GM18909 (cell line): ENCODE measurements around the gene CHD2.

Source experiments
- ATAC-seq: cut with Tn5 transposase; IDR thresholded peaks from one replicate; pipeline ENCODE4 v1.9.1; 2021; ENCODE audit warnings: mild to moderate bottlenecking; ENCODE audit not compliant: unreplicated experiment, poor library complexity

CHD2 gene

DNA sequence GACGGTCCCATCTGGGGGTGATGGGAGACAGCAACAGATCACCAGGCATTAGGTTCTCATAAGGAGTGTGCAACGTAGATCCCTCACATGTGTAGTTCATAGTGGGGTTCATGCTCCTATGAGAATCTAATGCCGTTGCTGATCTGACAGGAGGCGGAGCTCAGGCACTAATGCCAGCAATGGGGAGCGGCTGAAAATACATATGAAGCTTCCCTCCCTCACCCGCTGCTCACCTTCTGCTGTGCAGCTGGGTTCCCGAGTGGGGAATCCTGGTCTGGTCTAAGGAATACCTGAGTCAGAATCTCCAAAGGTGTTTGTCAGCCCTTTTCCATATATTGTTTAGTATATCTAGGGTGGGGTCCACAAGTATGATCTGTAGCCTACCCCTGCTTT lies 52.3 kb downstream of the CHD2 start:
- no peak for ATAC-seq

DNA sequence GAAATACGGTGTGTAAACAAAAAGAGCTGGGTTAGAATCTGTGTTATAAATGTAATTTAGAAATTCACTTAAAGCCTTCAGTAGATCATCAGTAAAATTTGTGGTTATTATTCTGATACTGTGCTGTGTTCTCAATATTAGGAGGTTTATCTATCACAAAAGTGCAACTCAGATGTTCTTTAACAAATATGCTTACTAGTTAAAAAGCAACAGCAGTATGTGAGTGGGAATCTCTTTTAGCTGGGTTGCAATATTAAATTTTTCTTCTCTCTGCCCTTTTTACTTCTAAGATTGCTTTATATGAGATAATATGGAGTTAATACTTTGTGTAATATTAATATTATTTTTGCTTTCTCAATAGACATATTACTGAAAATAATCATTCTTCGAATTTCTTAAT lies 53.4 kb downstream of the CHD2 start:
- no peak for ATAC-seq

DNA sequence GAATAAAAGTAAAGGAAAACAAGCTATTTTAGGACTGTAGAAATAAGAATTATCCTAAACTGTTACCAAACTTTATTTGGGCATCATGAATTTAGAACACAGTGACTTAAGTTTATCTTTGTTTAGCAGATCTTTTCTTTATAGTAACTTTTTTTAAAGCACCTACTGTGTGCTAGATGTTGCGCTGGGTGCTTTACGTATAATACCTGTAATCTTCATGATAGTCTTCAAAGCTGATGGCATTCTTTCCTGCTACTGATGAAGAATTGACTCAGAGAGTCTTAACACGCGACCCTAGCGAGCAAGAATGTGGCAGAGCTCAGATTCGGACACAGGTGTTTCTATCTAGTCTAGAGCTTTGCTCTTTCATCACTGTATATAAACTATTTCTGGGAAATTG lies 53.9 kb downstream of the CHD2 start:
- no peak for ATAC-seq

DNA sequence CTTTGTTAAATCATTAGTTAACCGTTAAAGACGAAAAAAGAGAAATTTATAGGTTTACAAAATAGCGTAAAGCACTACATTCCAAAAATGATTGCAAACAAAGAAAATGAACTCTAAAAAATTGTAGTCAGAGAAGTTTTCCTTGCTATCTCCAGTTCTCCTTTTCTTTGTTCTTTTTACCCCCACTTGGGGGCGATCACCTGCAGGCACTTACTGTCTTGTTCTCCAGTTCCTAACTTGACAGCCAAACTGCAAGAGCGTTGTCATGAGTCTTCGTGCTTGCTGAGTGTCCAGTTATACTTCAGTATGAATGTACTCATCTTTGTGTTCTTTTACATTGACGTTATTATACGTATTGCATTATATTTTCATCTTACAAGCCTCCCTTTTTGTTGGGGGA lies 54.5 kb downstream of the CHD2 start:
- no peak for ATAC-seq

DNA sequence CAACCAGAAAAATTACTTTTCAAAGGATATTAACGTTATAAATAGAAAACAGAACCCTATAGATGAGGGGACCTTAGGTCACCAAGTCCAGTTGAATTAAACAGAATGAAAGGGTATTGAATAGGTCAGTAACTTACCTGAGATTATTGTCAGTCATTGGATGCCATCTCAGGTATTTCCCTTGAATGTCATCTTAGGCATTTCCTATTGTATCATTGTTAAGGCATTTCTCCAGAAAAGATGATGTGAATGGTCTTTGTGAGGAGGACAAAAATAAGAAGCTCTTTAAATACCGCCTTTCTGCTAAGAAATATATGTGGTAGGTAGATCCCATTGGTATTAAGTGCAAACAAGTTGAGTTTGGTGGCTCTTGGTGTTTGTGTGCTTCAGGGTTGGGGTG lies 55.6 kb downstream of the CHD2 start:
- no peak for ATAC-seq

DNA sequence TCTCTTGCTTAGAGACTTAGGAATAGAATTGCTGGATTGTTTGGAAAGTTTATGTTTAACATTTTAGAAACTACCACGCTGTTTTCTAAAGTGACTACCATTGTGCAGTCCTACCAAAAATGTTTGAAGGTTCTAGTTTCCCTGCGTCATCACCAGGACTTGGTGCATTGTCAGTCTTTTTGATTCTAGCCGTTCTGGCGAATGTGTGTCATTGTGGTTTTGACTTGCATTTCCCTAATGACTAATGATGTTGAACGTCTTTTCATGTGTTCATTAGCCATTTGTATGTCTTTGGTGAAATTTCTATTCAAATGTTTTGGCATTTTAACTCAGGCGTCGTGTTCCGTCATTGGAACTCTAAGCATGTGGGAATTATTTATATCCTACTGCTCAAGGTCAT lies 58.0 kb downstream of the CHD2 start:
- no peak for ATAC-seq

DNA sequence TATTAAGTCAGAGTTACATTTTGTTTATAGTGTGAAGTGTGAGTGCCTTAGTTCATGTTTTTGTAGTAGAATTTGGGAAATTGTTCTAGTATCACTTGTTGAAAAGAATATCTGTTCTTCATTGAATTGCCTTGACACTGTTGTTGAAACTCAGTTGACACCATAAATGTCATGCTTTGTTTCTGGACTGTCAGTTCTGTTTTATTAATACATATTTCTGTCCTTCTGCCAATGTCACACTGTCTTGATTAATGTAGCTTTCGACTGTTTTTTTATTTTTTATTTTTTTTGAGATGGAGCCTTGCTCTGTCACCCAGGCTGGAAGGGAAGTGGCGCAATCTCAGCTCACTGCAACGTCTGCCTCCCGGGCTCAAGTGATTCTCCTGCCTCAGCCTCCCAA lies 59.1 kb downstream of the CHD2 start:
- ATAC-seq = no peak

DNA sequence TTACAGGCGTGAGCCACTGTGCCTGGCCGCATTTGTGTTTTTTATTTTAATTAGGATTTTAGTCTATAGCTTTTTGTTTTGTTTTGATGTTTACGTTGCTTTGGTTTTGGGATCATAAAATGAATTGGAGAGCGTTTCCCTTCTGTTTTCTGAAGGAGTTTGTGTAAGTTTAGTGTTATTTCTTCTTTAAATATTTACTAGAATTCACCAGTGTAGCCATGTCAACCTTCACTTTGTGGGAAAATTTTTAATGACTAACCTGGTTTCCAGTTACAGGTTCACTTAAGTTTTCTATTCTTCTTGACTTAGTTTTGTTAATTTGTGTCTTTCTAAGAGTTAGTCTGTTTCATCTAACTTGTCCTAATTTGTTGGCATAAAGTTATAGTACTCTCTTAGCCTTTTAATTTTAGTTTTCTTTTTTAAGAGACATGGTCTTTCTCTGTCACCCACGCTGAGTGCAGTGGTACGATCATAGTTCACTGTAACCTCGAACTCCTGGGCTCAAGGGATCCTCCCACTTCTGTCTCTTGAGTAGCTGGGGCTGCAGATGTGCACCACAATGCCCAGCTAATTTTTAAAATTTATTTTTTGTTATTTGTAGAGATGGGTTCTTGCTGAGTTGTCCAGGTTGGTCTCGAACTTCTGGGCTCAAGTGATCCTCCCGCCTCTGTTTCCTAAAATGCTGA lies 61.0 kb downstream of the CHD2 start:
- no peak for ATAC-seq

DNA sequence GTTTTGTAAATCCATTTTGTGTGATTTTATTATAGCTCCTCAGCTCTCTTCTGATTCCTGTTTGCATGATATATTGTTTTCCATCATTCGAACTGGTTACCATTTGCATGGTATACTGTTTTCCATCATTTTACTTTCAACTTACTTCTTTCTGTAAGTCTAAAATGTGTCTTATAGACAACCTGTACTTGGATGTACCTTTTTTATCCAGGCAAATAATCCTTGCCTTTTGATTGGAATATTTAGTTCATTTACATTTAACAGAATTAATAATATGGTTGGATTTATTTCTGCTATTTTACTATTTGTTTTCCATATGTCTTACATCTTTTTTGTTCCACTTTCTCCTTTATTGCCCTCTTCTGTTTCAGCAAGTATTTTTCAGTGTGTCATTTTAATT lies 62.8 kb downstream of the CHD2 start:
- ATAC-seq = no peak

DNA sequence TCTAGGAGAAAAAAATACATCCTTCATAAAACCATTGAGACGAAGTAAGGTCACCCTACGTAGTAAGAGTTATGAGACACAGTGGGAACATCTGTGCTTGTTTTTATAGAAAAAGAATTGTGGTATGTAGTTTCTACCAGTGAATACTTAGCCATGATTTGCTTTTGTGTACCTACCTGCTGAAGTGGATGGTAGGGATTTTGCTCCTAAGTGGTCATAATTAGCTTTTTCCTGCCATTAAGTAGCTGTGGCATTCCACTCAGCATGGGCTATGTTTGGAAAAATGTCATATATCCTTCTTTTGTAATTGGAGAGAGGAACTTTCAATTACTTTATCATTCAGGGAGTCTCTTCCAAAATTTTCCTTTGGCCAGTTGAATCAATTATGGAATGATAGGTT lies 63.7 kb downstream of the CHD2 start:
- ATAC-seq = no peak

DNA sequence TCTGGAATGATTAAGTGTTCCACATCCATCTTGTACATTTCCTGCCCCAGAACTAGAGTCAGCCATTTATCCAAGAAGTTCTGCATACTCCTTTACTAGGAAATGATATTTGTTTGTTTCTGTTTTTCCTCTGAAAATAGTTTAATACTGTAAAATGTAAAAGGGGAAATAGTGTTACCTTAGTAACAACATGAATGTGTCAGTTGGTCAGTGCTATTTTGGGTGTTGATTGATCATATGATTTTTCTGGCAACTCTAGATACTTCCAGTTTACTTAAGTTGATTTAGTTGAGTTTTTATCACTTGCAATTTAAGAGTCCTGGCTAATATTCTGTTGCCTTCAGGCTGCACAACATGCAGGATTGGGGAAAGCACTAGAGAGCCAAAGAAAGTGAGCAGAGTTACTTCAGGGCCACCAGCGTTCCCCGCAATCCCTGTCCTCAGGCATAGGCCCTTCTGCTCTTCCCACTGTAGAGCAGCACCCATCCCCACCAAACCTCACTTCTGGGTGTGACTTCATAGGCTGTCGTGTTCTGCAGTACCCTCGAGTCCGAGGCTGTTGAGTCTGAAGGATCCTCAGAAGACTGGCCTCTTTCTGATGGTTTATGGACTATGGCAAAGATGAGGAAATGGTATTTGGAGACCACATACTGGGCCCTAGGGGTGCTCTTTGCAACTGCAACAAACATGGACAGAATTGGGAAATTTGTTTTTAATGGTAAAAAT lies 69.0 kb downstream of the CHD2 start:
- ATAC-seq = no peak

DNA sequence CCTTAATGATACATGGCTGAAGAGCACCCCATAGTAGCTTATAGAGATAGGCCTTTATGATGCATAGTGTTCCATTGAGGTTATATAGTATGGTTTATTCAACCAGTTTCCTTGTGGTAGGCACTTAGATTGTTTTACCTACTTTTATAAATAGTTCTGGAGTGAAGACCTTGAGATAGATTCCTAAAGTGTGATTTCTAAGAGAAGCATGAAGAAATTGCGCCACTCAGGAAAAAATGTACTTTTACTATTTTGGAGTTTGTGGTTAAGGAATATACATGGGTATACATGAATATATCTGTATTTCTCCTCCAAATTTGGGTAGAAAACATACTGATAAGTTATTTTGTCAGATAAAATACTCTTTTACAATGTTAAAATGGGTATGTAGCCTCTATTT lies 70.5 kb downstream of the CHD2 start:
- ATAC-seq = no peak

DNA sequence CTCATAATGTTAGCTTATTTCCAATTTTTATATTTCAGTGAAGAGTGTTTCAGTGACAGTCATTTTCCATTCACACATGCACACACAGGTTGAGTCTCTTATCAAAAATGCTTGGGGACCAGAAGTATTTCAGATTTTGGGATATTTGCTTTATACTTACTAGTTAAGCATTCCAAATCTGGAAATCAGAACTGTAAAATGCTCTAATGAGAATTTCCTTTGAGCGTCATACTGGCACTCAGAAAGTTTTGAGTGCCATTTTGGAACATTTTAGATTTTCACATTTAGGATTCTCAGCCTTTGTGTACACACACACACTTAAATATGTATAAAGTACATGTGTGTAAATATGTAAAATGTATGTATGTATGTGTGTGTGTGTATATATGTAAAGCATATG lies 71.0 kb downstream of the CHD2 start:
- ATAC-seq = no peak

DNA sequence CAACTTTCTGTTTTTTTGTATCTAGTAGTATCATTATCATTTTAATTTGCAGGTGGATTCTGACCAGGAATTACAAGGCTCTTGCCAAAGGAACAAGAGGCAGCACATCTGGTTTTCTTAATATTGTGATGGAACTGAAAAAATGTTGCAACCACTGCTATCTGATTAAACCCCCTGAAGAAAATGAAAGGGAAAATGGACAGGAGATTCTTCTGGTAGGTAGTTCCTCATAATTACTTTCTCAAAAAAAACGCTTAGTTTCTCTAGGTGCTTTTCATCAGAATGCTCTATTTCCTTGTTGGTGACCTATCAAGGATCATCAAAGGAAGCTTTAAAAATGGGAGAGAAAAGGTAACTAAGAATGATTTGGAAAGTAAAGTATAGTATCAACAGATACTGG lies 71.6 kb downstream of the CHD2 start:
- ATAC-seq = no peak

DNA sequence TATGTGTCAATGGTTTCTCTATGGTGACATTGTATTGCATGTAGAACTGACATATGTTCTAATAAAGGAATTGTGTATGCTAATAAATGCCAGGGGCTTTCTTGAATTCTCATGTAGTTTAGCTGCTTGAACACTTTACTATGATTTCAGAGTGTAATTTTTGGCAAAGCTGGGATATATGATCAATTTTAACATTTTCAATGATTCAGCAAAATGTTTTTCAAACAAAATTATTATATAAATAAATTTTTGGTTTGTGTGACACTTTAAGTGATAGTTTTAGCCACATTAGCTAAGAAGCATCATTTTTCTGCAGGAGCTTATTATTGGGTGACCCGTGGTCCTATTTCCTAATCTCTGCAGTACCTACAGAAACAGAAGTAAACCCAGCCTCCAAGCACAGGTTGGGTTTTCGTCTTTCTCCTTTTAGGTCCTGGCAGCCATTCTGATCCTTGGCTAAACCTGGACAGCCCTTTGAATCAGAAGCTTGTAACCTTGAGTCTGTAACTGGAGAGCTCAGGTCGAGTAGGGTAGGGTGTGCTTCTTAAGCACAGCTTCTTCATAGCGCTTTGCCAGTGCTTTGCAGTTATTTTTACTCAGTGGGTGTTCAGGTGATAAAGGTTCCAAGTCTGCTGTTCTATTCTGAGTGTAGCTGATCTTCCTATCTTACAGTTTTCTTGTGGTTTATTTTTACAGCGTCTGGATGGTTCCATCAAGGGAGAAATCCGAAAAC lies 74.2 kb downstream of the CHD2 start:
- ATAC-seq = no peak

DNA sequence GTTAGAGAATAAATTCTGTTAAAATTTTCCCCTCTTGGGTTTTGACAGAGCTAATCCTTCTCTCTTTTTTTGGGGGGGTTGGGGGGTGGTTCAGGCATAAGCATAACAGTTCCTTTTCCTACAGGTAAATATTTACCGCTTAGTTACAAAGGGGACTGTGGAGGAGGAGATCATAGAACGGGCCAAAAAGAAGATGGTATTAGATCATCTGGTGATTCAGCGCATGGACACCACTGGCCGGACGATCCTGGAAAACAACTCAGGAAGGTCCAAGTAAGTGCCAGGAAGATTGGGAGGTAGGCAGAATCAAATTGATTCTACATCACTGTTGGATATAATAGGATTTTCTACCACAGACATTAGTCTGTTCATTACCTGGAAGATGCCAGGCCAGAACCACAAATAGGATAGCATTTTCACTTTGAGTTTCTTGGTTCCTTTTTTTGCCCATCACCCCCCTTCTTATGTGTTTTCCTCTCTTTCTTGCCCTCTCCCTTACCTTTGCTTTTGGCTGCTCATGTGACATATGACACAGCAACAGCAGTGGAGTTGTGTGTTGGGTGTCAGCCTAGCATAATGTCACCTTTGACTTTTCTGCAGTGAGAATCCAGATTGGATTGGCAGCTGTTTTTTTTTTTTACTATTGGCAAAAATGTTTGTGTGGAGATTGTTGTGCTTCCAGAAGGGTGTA lies 79.0 kb downstream of the CHD2 start:
- ATAC-seq = peak; percentile 63

DNA sequence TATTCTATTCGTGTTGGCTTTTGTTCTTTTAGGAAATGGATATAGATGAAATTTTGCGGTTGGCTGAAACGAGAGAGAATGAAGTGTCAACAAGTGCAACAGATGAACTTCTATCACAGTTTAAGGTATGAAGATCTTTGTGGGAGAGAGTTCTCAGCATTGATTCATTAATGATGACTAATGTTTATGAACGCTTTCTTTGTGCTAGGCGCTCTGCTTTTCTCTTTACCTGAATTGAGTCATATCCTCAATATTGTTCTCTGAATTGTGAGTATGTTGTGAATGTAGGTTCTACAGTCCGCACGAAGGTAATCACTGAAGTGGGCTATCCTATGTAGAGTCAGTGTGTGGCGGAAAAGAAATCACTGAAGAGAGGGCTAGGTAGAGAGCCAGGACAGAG lies 81.2 kb downstream of the CHD2 start:
- no peak for ATAC-seq

DNA sequence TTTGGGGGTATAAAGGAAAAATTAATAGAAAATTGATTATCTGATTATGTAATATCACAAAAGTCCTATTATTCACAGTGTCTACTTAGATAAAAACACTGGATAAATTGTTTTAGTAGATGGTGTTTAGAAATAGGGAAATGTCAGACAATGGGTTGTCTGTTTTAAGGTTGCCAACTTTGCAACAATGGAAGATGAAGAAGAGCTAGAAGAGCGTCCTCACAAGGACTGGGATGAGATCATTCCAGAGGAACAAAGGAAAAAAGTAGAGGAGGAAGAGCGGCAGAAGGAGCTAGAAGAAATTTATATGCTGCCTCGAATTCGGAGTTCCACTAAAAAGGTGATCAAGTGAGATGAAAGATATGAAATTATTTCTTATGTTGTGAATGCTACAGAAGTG lies 84.0 kb downstream of the CHD2 start:
- no peak for ATAC-seq

DNA sequence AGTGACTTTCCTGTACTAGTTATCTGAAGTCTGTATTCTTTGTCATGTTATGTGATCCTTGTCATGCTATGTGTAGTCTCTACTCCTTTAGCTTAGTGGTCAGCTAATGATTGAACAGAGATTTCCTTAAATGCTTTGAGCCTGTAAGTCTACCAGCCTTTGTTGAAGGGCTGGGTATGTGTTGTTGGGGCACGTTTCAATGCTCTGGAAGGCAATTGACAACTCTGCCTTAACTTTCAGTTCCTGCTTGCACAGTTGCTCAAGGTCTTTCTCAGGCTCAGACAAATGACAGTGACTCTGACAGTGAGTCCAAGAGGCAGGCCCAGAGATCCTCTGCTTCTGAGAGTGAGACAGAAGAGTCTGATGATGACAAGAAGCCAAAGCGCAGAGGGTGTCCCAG lies 89.3 kb downstream of the CHD2 start:
- peak; percentile 88 for ATAC-seq

DNA sequence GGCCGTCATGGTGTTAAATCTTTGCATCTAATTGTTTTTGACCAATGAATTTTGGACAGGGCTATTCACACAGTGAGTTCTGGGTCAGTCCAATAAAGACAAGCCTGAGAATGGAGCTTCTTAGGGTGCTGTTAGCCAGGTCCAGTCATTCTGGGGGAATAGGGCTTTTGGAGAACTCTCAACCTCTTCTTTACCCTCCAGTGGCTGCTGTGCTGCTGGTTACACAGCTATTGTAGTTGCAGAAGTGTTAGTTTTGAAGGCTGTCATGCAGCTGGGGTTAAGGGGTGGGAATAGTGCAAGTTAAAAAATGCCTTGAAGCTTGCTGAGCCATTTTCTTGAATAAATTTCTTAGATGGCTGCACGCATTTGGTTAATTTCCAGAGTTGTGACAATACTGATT lies 89.9 kb downstream of the CHD2 start:
- no peak for ATAC-seq

DNA sequence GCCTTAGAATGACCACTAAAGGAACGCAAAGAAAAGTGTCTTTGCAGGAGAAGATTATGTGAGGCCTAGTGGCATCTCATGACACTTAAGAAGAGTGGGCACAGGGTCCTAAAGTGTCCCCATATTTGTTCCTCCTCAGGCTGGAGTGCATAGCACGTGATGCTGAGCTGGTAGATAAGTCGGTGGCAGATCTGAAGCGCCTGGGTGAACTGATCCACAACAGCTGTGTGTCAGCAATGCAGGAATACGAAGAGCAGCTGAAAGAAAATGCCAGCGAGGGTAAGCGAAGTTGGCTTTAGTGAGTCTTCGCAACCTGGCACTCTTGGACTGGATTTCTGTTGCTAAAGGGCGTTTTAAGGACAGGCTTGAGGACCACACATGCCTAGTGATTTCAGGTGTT lies 92.6 kb downstream of the CHD2 start:
- ATAC-seq = no peak
